OCI-LY7 (cell line): ENCODE results near the gene SMARCA2.

ENCODE experiments used
- EZH2phosphoT487 ChIP-seq: fragments of 200-600 bp; sonication (generic); IDR thresholded peaks from 2 replicates; pipeline ENCODE4 v1.6.1; 2018; ENCODE audit warnings: low read depth, borderline replicate concordance, mild to moderate bottlenecking, mixed run types, antibody characterized with exemption, low read length, moderate library complexity, mixed read lengths
- TF ChIP-seq, protein P1 (sequence below): fragments of 200-600 bp; sonication (generic); conservative IDR thresholded peaks from 2 replicates; pipeline ENCODE4 v1.5.1; 2014; ENCODE audit warnings: mild to moderate bottlenecking, antibody characterized with exemption, low read length, moderate library complexity, mixed read lengths

DNA sequence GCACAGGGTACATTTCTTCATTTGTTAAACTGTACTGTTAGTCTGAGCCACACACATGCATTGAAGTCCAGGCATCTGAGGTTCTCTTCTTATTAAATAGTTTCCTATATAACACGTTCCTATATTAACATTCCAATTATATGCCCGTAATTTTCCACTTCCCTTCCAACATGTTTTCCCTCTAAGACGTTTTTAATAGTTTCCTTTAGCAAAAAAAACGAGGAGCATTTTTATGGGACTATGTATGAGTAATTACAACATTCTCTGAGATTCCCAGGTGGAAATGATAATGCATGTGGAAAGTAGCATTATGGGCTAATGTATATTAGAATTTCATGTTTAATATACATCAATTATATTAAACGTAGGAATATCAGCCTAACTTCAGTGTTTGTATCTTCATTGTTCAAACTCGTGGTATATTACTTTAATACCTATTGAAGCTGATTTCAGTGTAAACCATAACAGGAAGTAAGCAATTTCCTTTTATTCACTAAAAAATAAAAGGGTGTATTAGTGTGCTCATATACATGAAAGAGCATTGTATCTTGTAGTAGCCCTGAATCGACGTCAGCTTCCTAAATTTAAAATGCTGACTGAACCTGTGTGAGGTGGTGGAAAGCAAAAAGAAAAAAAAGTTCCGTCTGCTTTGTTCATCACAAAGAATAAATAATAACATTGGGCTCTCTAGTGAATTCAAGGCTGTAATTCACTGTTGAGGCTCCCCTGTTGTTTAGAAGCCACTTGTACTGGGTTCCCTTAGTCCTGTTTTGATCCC is 11.3 kb downstream of the SMARCA2 start:
- TF ChIP-seq, protein P1, sequence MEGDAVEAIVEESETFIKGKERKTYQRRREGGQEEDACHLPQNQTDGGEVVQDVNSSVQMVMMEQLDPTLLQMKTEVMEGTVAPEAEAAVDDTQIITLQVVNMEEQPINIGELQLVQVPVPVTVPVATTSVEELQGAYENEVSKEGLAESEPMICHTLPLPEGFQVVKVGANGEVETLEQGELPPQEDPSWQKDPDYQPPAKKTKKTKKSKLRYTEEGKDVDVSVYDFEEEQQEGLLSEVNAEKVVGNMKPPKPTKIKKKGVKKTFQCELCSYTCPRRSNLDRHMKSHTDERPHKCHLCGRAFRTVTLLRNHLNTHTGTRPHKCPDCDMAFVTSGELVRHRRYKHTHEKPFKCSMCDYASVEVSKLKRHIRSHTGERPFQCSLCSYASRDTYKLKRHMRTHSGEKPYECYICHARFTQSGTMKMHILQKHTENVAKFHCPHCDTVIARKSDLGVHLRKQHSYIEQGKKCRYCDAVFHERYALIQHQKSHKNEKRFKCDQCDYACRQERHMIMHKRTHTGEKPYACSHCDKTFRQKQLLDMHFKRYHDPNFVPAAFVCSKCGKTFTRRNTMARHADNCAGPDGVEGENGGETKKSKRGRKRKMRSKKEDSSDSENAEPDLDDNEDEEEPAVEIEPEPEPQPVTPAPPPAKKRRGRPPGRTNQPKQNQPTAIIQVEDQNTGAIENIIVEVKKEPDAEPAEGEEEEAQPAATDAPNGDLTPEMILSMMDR, result no peak
- TF ChIP-seq EZH2phosphoT487, result no peak
